Astrocyte (in vitro differentiated cells and primary cell): Measurements from ENCODE around the gene ANKH.

Experiments used
- CTCF ChIP-seq: IDR thresholded peaks from 2 replicates; pipeline ENCODE4 v1.5.1; 2011; ENCODE audit warnings: low read depth, mild to moderate bottlenecking, inconsistent platforms, low read length, moderate library complexity; ENCODE audit not compliant: insufficient read depth
- EZH2 ChIP-seq: IDR thresholded peaks from 2 replicates; pipeline ENCODE4 v1.6.1; 2012; ENCODE audit warnings: mild to moderate bottlenecking, low read length, inconsistent platforms; ENCODE audit not compliant: insufficient read depth

- TF ChIP-seq CTCF, result no peak
- TF ChIP-seq EZH2, result no peak
Observed at GRCh38 chr5:14673443-14673842, 198.1 kb downstream of the ANKH start.
